RWPE1 (cell line): Measurements from ENCODE around the gene THADA.

Experiments used
- CTCF ChIA-PET: fragments of 350-600 bp; sonication (Branson Sonifier 250); formaldehyde crosslinking; extraction: SDS; loops from one replicate; lab custom pipeline; 2021; lab: Yijun Ruan, JAX
- POLR2A ChIA-PET: fragments of 400-600 bp; formaldehyde crosslinking; extraction: SDS; loops from one replicate; lab custom pipeline; 2020; ENCODE audit warnings: antibody characterized with exemption; ENCODE audit not compliant: low non-redundant PET; lab: Yijun Ruan, JAX
- DNase-seq: peaks from one replicate; pipeline ENCODE4 v3.0.0; 2012; ENCODE audit warnings: low spot score
- H3K27ac ChIP-seq: fragments of 450-650 bp; 2 replicates; pipeline ENCODE4 v1.5.1; 2017
- TF ChIP-seq, protein P1 (sequence below): fragments of 450-650 bp; conservative IDR thresholded peaks from 2 replicates; pipeline ENCODE4 v1.5.1; 2017; ENCODE audit warnings: low read depth, mild to moderate bottlenecking

THADA gene

DNA sequence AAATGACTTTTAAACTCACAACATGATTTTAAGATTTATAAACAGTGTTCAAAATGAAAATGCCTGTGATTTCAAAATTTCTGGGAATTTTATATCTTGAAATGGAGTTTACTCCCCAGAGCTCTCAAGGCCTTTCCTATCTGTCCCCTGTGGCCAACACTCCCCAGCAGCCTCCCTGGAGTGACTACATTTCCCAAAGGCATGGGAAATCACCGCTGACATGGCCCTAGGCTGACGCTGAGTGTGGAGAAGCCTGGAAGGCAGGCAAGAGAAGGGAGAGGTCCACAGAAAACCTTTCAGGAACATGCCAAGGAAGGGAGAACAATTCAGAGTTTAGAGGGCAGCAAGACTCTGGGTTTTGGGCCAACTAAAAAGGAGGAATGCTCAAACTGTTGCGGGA is 349.2 kb downstream of the THADA start:
- TF ChIP-seq, protein P1, sequence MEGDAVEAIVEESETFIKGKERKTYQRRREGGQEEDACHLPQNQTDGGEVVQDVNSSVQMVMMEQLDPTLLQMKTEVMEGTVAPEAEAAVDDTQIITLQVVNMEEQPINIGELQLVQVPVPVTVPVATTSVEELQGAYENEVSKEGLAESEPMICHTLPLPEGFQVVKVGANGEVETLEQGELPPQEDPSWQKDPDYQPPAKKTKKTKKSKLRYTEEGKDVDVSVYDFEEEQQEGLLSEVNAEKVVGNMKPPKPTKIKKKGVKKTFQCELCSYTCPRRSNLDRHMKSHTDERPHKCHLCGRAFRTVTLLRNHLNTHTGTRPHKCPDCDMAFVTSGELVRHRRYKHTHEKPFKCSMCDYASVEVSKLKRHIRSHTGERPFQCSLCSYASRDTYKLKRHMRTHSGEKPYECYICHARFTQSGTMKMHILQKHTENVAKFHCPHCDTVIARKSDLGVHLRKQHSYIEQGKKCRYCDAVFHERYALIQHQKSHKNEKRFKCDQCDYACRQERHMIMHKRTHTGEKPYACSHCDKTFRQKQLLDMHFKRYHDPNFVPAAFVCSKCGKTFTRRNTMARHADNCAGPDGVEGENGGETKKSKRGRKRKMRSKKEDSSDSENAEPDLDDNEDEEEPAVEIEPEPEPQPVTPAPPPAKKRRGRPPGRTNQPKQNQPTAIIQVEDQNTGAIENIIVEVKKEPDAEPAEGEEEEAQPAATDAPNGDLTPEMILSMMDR, result no peak
- CTCF ChIA-PET, result no interaction called here
- POLR2A ChIA-PET, result no interaction called here
- no peak for DNase-seq
- no peak overlapping the region for H3K27ac ChIP-seq

DNA sequence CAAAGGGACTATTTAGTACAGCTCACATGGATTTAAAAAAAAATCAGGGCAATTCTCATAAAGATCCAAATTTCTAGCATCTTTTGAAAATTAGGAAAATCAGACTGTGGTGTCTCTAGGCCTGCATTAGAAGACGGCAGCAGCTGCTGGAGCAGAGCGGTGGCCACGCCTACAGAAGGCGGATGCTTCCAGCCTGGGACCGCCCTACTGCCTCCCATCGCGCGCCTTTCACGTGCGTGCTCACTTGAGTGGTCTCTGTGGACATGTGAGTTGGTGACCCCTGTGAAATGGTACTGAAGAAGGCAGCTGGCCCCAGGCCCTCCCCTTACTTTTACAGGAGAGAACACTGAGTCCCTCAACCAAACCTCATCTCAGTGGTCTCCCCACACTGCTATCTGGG is 354.3 kb downstream of the THADA start:
- TF ChIP-seq, protein P1, result no peak
- CTCF ChIA-PET, result interaction anchor here (0.7 kb wide), 1 partner anchor 21 kb away, joined by 3 read pairs; no protein-coding TSS in a partner anchor
- no peak overlapping the region for H3K27ac ChIP-seq
- POLR2A ChIA-PET, result no interaction called here
- no peak for DNase-seq

DNA sequence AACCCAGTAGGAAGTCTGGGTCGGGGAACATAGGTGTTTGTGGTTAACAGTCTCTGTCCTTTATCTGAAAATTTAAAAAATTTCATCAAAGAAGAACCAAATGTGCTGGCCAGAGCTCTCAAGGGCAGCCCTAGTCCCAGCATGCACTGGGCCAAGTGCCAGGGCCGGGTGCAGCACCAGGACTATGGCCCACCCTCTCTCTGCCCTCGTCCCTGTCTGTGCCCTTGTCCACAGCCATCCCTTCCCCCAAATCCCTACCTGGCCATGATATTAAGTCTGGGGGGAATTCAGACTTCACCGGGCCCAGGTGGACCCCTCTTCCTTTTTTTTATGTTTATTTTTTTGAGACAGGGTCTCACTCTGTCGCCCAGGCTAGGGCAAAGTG is 355.1 kb downstream of the THADA start:
- TF ChIP-seq, protein P1, result no peak
- peak overlapping the region; percentile 17; the same call in 1 of the 2 replicates for H3K27ac ChIP-seq
- CTCF ChIA-PET, result no interaction called here
- POLR2A ChIA-PET, result no interaction called here
- no peak for DNase-seq

DNA sequence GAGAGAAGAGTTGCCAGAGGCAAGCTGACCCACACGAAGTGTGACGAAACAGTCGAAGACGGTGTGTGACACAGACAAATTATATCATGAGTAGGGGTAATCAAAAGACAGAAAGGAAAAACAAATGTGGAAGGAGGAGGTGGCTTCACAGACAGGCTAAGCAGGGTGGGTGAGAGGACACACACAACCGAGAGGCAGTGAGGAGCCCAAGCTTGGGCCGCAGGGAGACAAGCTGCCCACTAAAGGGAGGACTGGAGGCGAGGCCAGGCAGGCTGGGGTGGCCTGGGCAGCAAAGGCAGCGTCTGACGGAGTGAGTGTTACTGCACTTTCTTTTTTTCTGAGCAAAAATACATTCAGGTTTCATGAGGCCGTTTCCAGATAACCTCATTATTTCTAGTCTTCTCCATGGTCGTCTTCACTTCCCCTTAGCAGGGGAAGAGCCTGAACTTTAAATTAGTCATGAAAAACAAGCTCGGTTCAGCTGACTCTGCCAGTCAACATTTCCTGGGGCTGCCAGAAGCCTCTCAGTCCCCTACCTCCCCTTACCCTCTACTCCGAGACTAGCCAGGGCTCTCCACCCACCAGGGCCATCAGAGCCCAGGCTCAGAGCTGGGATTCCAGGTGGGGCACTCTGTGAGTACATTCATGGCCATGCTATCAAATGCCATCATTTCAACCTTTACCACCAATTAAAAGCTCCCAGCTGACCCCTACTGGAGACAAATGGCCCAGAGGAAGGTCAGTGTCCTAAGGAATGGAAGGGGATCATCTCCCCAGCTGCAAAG is 355.7 kb downstream of the THADA start:
- DNase-seq, result no peak
- TF ChIP-seq, protein P1, result no peak
- H3K27ac ChIP-seq, result peak overlapping the region; percentile 17; the same call in 1 of the 2 replicates
- POLR2A ChIA-PET, result no interaction called here
- CTCF ChIA-PET, result interaction anchor here (0.6 kb wide), 1 partner anchor 294 kb away, joined by 3 read pairs; no protein-coding TSS in a partner anchor

DNA sequence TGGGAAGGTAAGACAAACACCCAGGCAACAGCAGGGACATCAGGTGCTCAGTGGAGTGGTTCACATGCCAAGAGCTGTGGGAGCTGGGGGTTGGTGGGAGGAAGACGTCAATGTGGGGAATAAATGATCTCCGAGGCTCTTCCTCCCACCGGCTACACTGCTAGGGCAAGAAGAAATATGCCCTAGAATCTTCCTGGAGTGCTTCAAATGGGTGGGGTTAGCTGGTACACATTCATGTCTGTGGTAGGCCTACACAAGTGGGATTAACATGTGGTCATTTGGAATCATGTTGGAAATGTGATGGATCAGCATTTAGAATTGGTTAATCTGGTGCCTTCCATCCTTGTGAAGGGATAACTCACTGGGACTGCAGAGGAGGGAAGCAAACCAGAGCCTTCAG is 357.0 kb downstream of the THADA start:
- H3K27ac ChIP-seq, result no peak overlapping the region
- TF ChIP-seq, protein P1, result no peak
- ChIA-PET POLR2A (no interaction called here), CTCF (no interaction called here)
- DNase-seq, result no peak

DNA sequence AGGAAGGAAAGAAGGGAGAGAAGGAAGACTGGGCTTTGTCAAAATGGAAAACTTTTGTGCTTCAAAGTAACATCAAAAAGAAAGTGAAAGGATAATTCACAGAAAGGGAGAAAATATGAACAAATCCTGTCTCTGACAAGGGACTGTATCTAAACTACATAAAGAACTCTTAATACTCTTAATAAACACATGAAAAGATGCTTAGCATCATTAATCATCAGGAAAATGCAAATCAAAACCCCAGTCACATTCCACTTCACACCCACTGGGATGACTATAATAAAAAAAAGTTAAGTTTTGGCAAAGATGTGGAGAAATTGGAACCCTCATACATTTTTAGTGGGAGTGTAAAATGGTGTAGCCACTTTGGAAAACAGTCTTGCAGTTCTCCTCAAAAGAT is 357.7 kb downstream of the THADA start:
- ChIA-PET POLR2A (no interaction called here), CTCF (no interaction called here)
- TF ChIP-seq, protein P1, result no peak
- DNase-seq, result no peak
- H3K27ac ChIP-seq, result no peak overlapping the region
